ENCODE data around the gene MMS19.
"Not testable (repeated sequence)": the region's sequence is repeated elsewhere in the genome, so short reads cannot be mapped to it uniquely, and the experiment has no call there.

The MMS19 gene

GRCh38 chr10:97529685-97530465 is 31.7 kb upstream of the MMS19 start:
- no peak for DNase-seq (ENCODE audit: low read depth in 2 of 2)

GRCh38 chr10:97528876-97529275 is 30.7 kb upstream of the MMS19 start:
- DNase-seq (ENCODE audit: low read depth in 2 of 2), result not testable (repeated sequence)

GRCh38 chr10:97525683-97526110 is 27.5 kb upstream of the MMS19 start:
- DNase-seq (ENCODE audit: low read depth in 2 of 2), result no peak

GRCh38 chr10:97525086-97525485 is 26.9 kb upstream of the MMS19 start:
- no peak for DNase-seq (ENCODE audit: low read depth in 2 of 2)

- no peak for DNase-seq (ENCODE audit: low read depth in 2 of 2)
These were observed 24.7 kb upstream of the MMS19 start for GRCh38 chr10:97522937-97523336.

- DNase-seq (ENCODE audit: low read depth in 2 of 2), result no peak
These were observed 23.8 kb upstream of the MMS19 start for GRCh38 chr10:97522071-97522470.

- DNase-seq (ENCODE audit: low read depth in 2 of 2), result no peak
These were observed 22.9 kb upstream of the MMS19 start for GRCh38 chr10:97520978-97521761.

GRCh38 chr10:97520520-97520919 is 22.3 kb upstream of the MMS19 start:
- DNase-seq (ENCODE audit: low read depth in 2 of 2), result no peak

GRCh38 chr10:97519342-97519741 is 21.1 kb upstream of the MMS19 start:
- no peak for DNase-seq (ENCODE audit: low read depth in 2 of 2)

- no peak for DNase-seq (ENCODE audit: low read depth in 2 of 2)
These were observed 20.2 kb upstream of the MMS19 start for GRCh38 chr10:97518301-97519043.

GRCh38 chr10:97517778-97518300 is 19.6 kb upstream of the MMS19 start:
- DNase-seq (ENCODE audit: low read depth in 2 of 2), result no peak

GRCh38 chr10:97517096-97517750 is 19.0 kb upstream of the MMS19 start:
- no peak for DNase-seq (ENCODE audit: low read depth in 2 of 2)

GRCh38 chr10:97515271-97515978 is 17.2 kb upstream of the MMS19 start:
- no peak for DNase-seq (ENCODE audit: low read depth in 2 of 2)

- no peak for DNase-seq (ENCODE audit: low read depth in 2 of 2)
These were observed 16.1 kb upstream of the MMS19 start for GRCh38 chr10:97514344-97514743.

GRCh38 chr10:97512993-97513392 is 14.8 kb upstream of the MMS19 start:
- no peak for DNase-seq (ENCODE audit: low read depth in 2 of 2)

- no peak for DNase-seq (ENCODE audit: low read depth in 2 of 2)
These were observed 13.7 kb upstream of the MMS19 start for GRCh38 chr10:97511711-97512440.

- no peak for DNase-seq (ENCODE audit: low read depth in 2 of 2)
These were observed 12.5 kb upstream of the MMS19 start for GRCh38 chr10:97510686-97511085.

GRCh38 chr10:97509120-97509680 is 11.0 kb upstream of the MMS19 start:
- DNase-seq (ENCODE audit: low read depth in 2 of 2), result no peak

GRCh38 chr10:97508342-97508741 is 10.1 kb upstream of the MMS19 start:
- no peak for DNase-seq (ENCODE audit: low read depth in 2 of 2)
